Measurements from ENCODE around the gene PGBD5.
"Not testable (repeated sequence)": the region's sequence is repeated elsewhere in the genome, so short reads cannot be mapped to it uniquely, and the experiment has no call there.

The PGBD5 gene

GRCh38 chr1:230426246-230427093 lies at the start of gene PGBD5:
PGBD5 (minus strand) TSS chr1:230426332; CDS start chr1:230425928, 404 bp downstream.
- no peak for DNase-seq

GRCh38 chr1:230474924-230475323 lies 48.8 kb upstream of the PGBD5 start:
- DNase-seq = not testable (repeated sequence)

GRCh38 chr1:230470750-230471149 lies 44.6 kb upstream of the PGBD5 start:
- not testable (repeated sequence) for DNase-seq

GRCh38 chr1:230469271-230469670 lies 43.1 kb upstream of the PGBD5 start:
- DNase-seq = no peak

GRCh38 chr1:230465691-230466090 lies 39.6 kb upstream of the PGBD5 start:
- no peak for DNase-seq

- no peak for DNase-seq
These were observed 38.5 kb upstream of the PGBD5 start for GRCh38 chr1:230464671-230465070.

- no peak for DNase-seq
These were observed 37.6 kb upstream of the PGBD5 start for GRCh38 chr1:230463760-230464159.

- no peak for DNase-seq
These were observed 37.2 kb upstream of the PGBD5 start for GRCh38 chr1:230463326-230463725.

GRCh38 chr1:230459465-230459864 lies 33.3 kb upstream of the PGBD5 start:
- no peak for DNase-seq

GRCh38 chr1:230458509-230458908 lies 32.4 kb upstream of the PGBD5 start:
- DNase-seq = no peak

- no peak for DNase-seq
These were observed 30.3 kb upstream of the PGBD5 start for GRCh38 chr1:230456478-230456877.

GRCh38 chr1:230455291-230455690 lies 29.2 kb upstream of the PGBD5 start:
- DNase-seq = no peak

- no peak for DNase-seq
These were observed 27.2 kb upstream of the PGBD5 start for GRCh38 chr1:230453377-230453776.

- DNase-seq = no peak
These were observed 15.3 kb upstream of the PGBD5 start for GRCh38 chr1:230441183-230442029.

- DNase-seq = no peak
These were observed 9.0 kb upstream of the PGBD5 start for GRCh38 chr1:230435108-230435507.

GRCh38 chr1:230431527-230431926 lies 5.4 kb upstream of the PGBD5 start:
- DNase-seq = no peak

GRCh38 chr1:230430499-230430898 lies 4.4 kb upstream of the PGBD5 start:
- peak; percentile 17 for DNase-seq

- DNase-seq = no peak
These were observed 3.1 kb upstream of the PGBD5 start for GRCh38 chr1:230429067-230429735.

GRCh38 chr1:230427981-230428380 lies 1.8 kb upstream of the PGBD5 start:
- DNase-seq = no peak

- no peak for DNase-seq
These were observed 1.2 kb upstream of the PGBD5 start for GRCh38 chr1:230427094-230427876.

GRCh38 chr1:230425252-230426091 lies 660 bp downstream of the PGBD5 start:
- no peak for DNase-seq

All from NK-92 treated with Interleukin-12 subunit alpha and Interleukin-12 subunit beta, amount 100 ng/mL, for 24 hours (cell line).